Liver (tissue), 9 donors: ENCODE data around the gene DHX16. TPM values are rescaled to one million over a fixed set of nuclear protein-coding genes. Genes with fewer than 3 reads are reported as not detected.
A peak's percentile ranks its signal among the peaks of the same experiment; 100 is the strongest.

Source experiments
- DNase-seq: peaks from one replicate; pipeline ENCODE4 v3.0.0-alpha.2; 2017; ENCODE audit warnings: low spot score
- H3K27ac ChIP-seq, 2 donors: one replicate each; pipeline ENCODE4 v1.7.0; 2013; ENCODE audit warnings: inconsistent platforms in 2 of 2, low read length in 2 of 2, control low read depth in 1 of 2, low read depth in 1 of 2, mild to moderate bottlenecking in 1 of 2
- H3K27me3 ChIP-seq, 4 donors: one replicate each; pipeline versions ENCODE4 v1.6.1 to v1.7.0; 2013; ENCODE audit warnings: low read length in 3 of 4, inconsistent platforms in 1 of 4, mild to moderate bottlenecking in 1 of 4, moderate library complexity in 1 of 4; ENCODE audit not compliant: control insufficient read depth in 4 of 4, insufficient read depth in 4 of 4
- H3K36me3 ChIP-seq, 4 donors: one replicate each; pipeline versions ENCODE4 v1.6.1 to v1.7.0; 2013; ENCODE audit warnings: low read length in 3 of 4, mild to moderate bottlenecking in 3 of 4, low read depth in 1 of 4, moderate library complexity in 1 of 4; ENCODE audit not compliant: control insufficient read depth in 4 of 4, insufficient read depth in 3 of 4
- H3K4me1 ChIP-seq, 4 donors: one replicate each; pipeline versions ENCODE4 v1.6.1 to v1.7.0; 2013; ENCODE audit warnings: low read length in 3 of 4, mild to moderate bottlenecking in 3 of 4, moderate library complexity in 1 of 4; ENCODE audit not compliant: control insufficient read depth in 4 of 4, insufficient read depth in 4 of 4
- H3K4me3 ChIP-seq, 3 donors: one replicate each; pipeline versions ENCODE4 v1.6.1 to v1.7.0; 2013; ENCODE audit warnings: low read length in 3 of 3, control low read depth in 1 of 3, low read depth in 1 of 3, mild to moderate bottlenecking in 1 of 3
- H3K9ac ChIP-seq, 2 donors: one replicate each; pipeline ENCODE4 v1.7.0; 2013; ENCODE audit warnings: low read length in 2 of 2, mild to moderate bottlenecking in 2 of 2, moderate library complexity in 2 of 2, control low read depth in 1 of 2, low read depth in 1 of 2
- H3K9me3 ChIP-seq, 4 donors: one replicate each; pipeline versions ENCODE4 v1.6.1 to v1.7.0; 2013; ENCODE audit warnings: low read length in 3 of 4; ENCODE audit not compliant: control insufficient read depth in 4 of 4
- EGR1 ChIP-seq, 2 donors: IDR thresholded peaks; 2 replicates each; pipeline ENCODE4 v1.6.1; 2016 to 2018; ENCODE audit warnings: antibody characterized with exemption in 2 of 2, low read depth in 2 of 2
- FOXA1 ChIP-seq: IDR thresholded peaks from 2 replicates; pipeline ENCODE4 v1.6.1; 2016; ENCODE audit warnings: antibody characterized with exemption
- FOXA2 ChIP-seq: IDR thresholded peaks from 2 replicates; pipeline ENCODE4 v1.6.1; 2016; ENCODE audit warnings: antibody characterized with exemption
- GABPA ChIP-seq, 2 donors: IDR thresholded peaks in 1 of 2; conservative IDR thresholded peaks in 1 of 2; 2 replicates each; pipeline ENCODE4 v1.6.1; 2016; ENCODE audit warnings: antibody characterized with exemption in 2 of 2, mild to moderate bottlenecking in 1 of 2, moderate library complexity in 1 of 2
- HNF4A ChIP-seq, 2 donors: conservative IDR thresholded peaks; 2 replicates each; pipeline ENCODE4 v1.6.1; 2016; ENCODE audit warnings: antibody characterized with exemption in 2 of 2, mild to moderate bottlenecking in 2 of 2
- HNF4G ChIP-seq: IDR thresholded peaks from 2 replicates; pipeline ENCODE4 v1.6.1; 2016; ENCODE audit warnings: antibody characterized with exemption
- JUND ChIP-seq, 2 donors: IDR thresholded peaks; 2 replicates each; pipeline ENCODE4 v1.6.1; 2016; ENCODE audit warnings: antibody characterized with exemption in 2 of 2
- NR2F2 ChIP-seq: IDR thresholded peaks from 2 replicates; pipeline ENCODE4 v1.6.1; 2016; ENCODE audit warnings: antibody characterized with exemption
- RAD21 ChIP-seq, 2 donors: IDR thresholded peaks; 2 replicates each; pipeline ENCODE4 v1.6.1; 2016; ENCODE audit warnings: antibody characterized with exemption in 2 of 2, mild to moderate bottlenecking in 2 of 2
- REST ChIP-seq: IDR thresholded peaks from 2 replicates; pipeline ENCODE4 v1.6.1; 2016; ENCODE audit warnings: antibody characterized with exemption, mild to moderate bottlenecking
- RXRA ChIP-seq, 2 donors: IDR thresholded peaks; 2 replicates each; pipeline ENCODE4 v1.6.1; 2017 to 2018; ENCODE audit warnings: antibody characterized with exemption in 2 of 2, mild to moderate bottlenecking in 1 of 2
- SP1 ChIP-seq: IDR thresholded peaks from 2 replicates; pipeline ENCODE4 v1.6.1; 2018; ENCODE audit warnings: antibody characterized with exemption, mild to moderate bottlenecking
- TAF1 ChIP-seq: conservative IDR thresholded peaks from 2 replicates; pipeline ENCODE4 v1.6.1; 2016; ENCODE audit warnings: antibody characterized with exemption, mild to moderate bottlenecking
- YY1 ChIP-seq: IDR thresholded peaks from 2 replicates; pipeline ENCODE4 v1.6.1; 2016; ENCODE audit warnings: antibody characterized with exemption, mild to moderate bottlenecking
- ZBTB33 ChIP-seq: IDR thresholded peaks from 2 replicates; pipeline ENCODE4 v1.6.1; 2016; ENCODE audit warnings: antibody characterized with exemption
- WGBS: extraction: QIAGEN DNeasy Blood & Tissue Kit; methylation state at CpG from one replicate; pipeline ENCODE4 v1.1.7; 2013; 5-methylcytosine and 5-hydroxymethylcytosine counted together
- polyA plus RNA-seq, 2 donors: library from polyadenylated mRNA; stranded (reverse) in 1 of 2; unstranded in 1 of 2; fragments of 200-250 nt in 1 of 2; fragments of >200 nt in 1 of 2; fragmentation: Nextera tagmentation in 1 of 2; extraction: Ambion mirVana in 1 of 2; gene quantifications; one replicate each; pipeline versions ENCODE4 v1.2.1 to v1.2.3, GENCODE V29; 2013 to 2015
- total RNA-seq, 2 donors: library from RNA; depleted of rRNA; stranded (reverse); fragments of >200 nt; gene quantifications; one replicate each; pipeline ENCODE4 v1.2.3, GENCODE V29; 2014
- TF ChIP-seq, protein P1 (sequence below): fragments of 150-350 bp; IDR thresholded peaks from 2 replicates; pipeline ENCODE4 v1.5.1; 2017; ENCODE audit warnings: improper control_type of control experiment, low read depth, low read length; ENCODE audit not compliant: missing input control
- TF ChIP-seq, protein P2 (sequence below): IDR thresholded peaks from 2 replicates; pipeline ENCODE4 v1.6.1; 2016; ENCODE audit warnings: antibody characterized with exemption
- TF ChIP-seq, protein P3 (sequence below): IDR thresholded peaks from 2 replicates; pipeline ENCODE4 v1.6.1; 2016; ENCODE audit warnings: antibody characterized with exemption
- donor health status: healthy.
- donor health status: healthy.
- donor health status: healthy.
- donor health status: healthy.
- donor health status: healthy.

The DHX16 gene
- total and polyA plus RNA-seq, 4 donors: 10.1 to 23.9 (median 17.4) TPM

GRCh38 chr6:30617565-30618269 is 55.1 kb downstream of the DHX16 start, which contains the start of gene MRPS18B (continued):
- TF ChIP-seq, protein P1, sequence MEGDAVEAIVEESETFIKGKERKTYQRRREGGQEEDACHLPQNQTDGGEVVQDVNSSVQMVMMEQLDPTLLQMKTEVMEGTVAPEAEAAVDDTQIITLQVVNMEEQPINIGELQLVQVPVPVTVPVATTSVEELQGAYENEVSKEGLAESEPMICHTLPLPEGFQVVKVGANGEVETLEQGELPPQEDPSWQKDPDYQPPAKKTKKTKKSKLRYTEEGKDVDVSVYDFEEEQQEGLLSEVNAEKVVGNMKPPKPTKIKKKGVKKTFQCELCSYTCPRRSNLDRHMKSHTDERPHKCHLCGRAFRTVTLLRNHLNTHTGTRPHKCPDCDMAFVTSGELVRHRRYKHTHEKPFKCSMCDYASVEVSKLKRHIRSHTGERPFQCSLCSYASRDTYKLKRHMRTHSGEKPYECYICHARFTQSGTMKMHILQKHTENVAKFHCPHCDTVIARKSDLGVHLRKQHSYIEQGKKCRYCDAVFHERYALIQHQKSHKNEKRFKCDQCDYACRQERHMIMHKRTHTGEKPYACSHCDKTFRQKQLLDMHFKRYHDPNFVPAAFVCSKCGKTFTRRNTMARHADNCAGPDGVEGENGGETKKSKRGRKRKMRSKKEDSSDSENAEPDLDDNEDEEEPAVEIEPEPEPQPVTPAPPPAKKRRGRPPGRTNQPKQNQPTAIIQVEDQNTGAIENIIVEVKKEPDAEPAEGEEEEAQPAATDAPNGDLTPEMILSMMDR: no peak
- TF ChIP-seq, protein P2, sequence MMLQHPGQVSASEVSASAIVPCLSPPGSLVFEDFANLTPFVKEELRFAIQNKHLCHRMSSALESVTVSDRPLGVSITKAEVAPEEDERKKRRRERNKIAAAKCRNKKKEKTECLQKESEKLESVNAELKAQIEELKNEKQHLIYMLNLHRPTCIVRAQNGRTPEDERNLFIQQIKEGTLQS: peak; percentile 11

DNA sequence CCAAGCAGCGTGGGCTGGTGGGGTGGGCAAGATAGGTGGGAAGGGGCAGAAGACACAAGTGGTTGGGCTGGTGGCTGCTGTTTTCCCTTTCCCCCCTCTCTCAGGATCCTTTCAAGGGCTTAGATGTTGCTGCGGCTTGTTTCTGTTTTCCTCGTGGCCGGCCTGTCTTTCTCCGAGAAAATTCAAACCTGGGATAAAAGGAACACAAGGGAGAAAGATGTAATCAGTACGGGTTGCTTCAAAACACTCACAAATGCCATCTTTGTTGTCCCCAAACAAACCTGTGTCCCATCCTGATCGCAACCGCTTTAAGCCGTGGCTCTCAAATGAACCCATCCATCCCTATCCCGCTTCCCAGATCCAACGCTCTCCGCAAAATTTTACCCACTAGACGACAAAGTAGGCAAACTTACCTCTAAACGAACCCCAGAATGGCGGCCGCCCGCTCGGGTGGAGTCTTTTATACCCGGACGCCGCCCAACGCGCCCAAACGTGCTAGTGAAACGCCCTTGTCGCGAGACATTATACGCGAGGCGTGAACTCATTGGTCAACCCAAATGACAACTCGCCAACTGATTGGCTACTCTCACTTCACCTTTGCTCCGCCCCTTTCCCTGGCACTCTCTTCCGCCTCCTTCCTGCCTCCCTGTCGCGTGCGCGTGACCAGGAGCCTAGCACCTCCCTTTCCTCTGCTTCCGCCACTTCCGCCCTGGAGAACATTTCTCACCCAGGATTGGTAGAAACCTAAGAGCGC is 55.8 kb downstream of the DHX16 start, which contains the start of gene PPP1R10:
Gene PPP1R10 (minus strand): TSS at position 433 of the 754 bp plus-strand sequence. CDS start 7,299 bp downstream, outside the sequence.
- Histone ChIP-seq H3K9me3 (no peaks in the 10 kb centered on the region), H3K4me3 (peak within 1 kb of the TSS; percentile 90 to 97 (median 96)), H3K27me3 (no peaks in the 10 kb centered on the region), H3K9ac (peak within 1 kb of the TSS; percentile 99 to 100), H3K27ac (peak within 1 kb of the TSS; percentile 87 to 95), H3K36me3 (peaks cover 4 to 19% (median 15%) of the 10 kb centered on the region in 4 donors), H3K4me1 (peaks cover 2 to 23% (median 14%) of the 10 kb centered on the region in 4 donors)
- DNase-seq: peak; percentile 97
- TF ChIP-seq RXRA (IDR thresholded peaks at IDR 0.05) (no peak), TAF1 (peak; percentile 100), RAD21 (IDR thresholded peaks at IDR 0.05) (no peak), SP1 (peak; percentile 92), JUND (IDR thresholded peaks at IDR 0.05) (no peak), FOXA2 (no peak), FOXA1 (no peak), EGR1 (IDR thresholded peaks at IDR 0.05; ENCODE audit: low read depth in 2 of 2) (no peak), HNF4A (conservative IDR thresholded peaks at IDR 0.05) (no peak), GABPA (IDR thresholded peaks at IDR 0.05 in 1 of 2, conservative IDR thresholded peaks at IDR 0.05 in 1 of 2) (peak; percentile 88 to 97), HNF4G (no peak), YY1 (peak; percentile 94), ZBTB33 (peak; percentile 99), REST (peak; percentile 97), NR2F2 (no peak)
- TF ChIP-seq, protein P2: peak; percentile 62
- TF ChIP-seq, protein P1: no peak
- TF ChIP-seq, protein P3, sequence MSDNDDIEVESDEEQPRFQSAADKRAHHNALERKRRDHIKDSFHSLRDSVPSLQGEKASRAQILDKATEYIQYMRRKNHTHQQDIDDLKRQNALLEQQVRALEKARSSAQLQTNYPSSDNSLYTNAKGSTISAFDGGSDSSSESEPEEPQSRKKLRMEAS: no peak
- WGBS: under 1% methylated on average over 40 of the region's 40 CpGs
